HG03432 (cell line): Measurements from ENCODE around the gene ZNF532.
"Not testable (repeated sequence)": the region's sequence is repeated elsewhere in the genome, so short reads cannot be mapped to it uniquely, and the experiment has no call there.

Experiments used
- ATAC-seq: cut with Tn5 transposase; IDR thresholded peaks from one replicate; pipeline ENCODE4 v1.9.1; 2021; ENCODE audit warnings: mild to moderate bottlenecking, moderate library complexity; ENCODE audit not compliant: unreplicated experiment

Gene ZNF532

GRCh38 chr18:58864146-58865032 lies at the start of gene ZNF532:
Gene ZNF532, plus strand, starts transcription at chr18:58864877. CDS start in a region left out here.
- no peak for ATAC-seq

GRCh38 chr18:58819051-58819450 lies 45.6 kb upstream of the ZNF532 start:
- ATAC-seq, result peak; percentile 60

GRCh38 chr18:58820251-58820650 lies 44.4 kb upstream of the ZNF532 start:
- ATAC-seq, result no peak

- no peak for ATAC-seq
Measured at GRCh38 chr18:58822944-58823343, 41.7 kb upstream of the ZNF532 start.

GRCh38 chr18:58823412-58823811 lies 41.3 kb upstream of the ZNF532 start:
- no peak for ATAC-seq

GRCh38 chr18:58826926-58827325 lies 37.8 kb upstream of the ZNF532 start:
- not testable (repeated sequence) for ATAC-seq

GRCh38 chr18:58827428-58827827 lies 37.2 kb upstream of the ZNF532 start:
- ATAC-seq, result no peak

GRCh38 chr18:58827886-58828285 lies 36.8 kb upstream of the ZNF532 start:
- no peak for ATAC-seq

- no peak for ATAC-seq
Measured at GRCh38 chr18:58828399-58829121, 36.1 kb upstream of the ZNF532 start.

GRCh38 chr18:58829263-58829662 lies 35.4 kb upstream of the ZNF532 start:
- no peak for ATAC-seq

- not testable (repeated sequence) for ATAC-seq
Measured at GRCh38 chr18:58829886-58830285, 34.8 kb upstream of the ZNF532 start.

- no peak for ATAC-seq
Measured at GRCh38 chr18:58831606-58832005, 33.1 kb upstream of the ZNF532 start.

GRCh38 chr18:58838165-58838860 lies 26.4 kb upstream of the ZNF532 start:
- ATAC-seq, result no peak

GRCh38 chr18:58838946-58839345 lies 25.7 kb upstream of the ZNF532 start:
- ATAC-seq, result no peak

- ATAC-seq, result no peak
Measured at GRCh38 chr18:58842978-58843687, 21.5 kb upstream of the ZNF532 start.

- ATAC-seq, result no peak
Measured at GRCh38 chr18:58843688-58844035, 21.0 kb upstream of the ZNF532 start.

- ATAC-seq, result no peak
Measured at GRCh38 chr18:58844871-58845270, 19.8 kb upstream of the ZNF532 start.

GRCh38 chr18:58845928-58846724 lies 18.6 kb upstream of the ZNF532 start:
- no peak for ATAC-seq

- ATAC-seq, result peak; percentile 71
Measured at GRCh38 chr18:58847383-58848071, 17.1 kb upstream of the ZNF532 start.
